Glomerular visceral epithelial cell (primary cell): Measurements from ENCODE around the gene ERBB4.
"Not testable (repeated sequence)": the region's sequence is repeated elsewhere in the genome, so short reads cannot be mapped to it uniquely, and the experiment has no call there.

Experiments used
- DNase-seq: peaks from one replicate; pipeline ENCODE4 v3.0.0-alpha.2; 2016; ENCODE audit errors: extremely low spot score

The ERBB4 gene

DNA sequence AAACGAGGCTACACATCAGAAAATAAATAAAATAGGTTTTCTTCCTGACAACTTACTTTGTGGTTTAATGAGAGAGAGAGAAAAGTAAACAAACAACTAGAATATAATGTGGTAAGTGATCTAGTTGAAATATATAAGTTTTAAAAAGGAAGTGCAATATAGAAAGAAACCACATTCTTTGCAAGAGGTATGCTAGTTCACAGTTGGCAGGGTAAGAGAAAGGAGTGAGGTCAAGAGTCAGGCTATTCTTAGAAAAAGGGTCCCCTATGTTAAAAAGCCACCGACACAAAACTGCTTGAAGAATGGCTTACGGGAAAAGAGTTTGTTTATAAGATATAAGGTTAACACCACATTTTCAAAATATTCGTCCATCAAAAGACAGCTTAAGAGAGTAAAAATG is 462.1 kb downstream of the ERBB4 start:
- no peak for DNase-seq

DNA sequence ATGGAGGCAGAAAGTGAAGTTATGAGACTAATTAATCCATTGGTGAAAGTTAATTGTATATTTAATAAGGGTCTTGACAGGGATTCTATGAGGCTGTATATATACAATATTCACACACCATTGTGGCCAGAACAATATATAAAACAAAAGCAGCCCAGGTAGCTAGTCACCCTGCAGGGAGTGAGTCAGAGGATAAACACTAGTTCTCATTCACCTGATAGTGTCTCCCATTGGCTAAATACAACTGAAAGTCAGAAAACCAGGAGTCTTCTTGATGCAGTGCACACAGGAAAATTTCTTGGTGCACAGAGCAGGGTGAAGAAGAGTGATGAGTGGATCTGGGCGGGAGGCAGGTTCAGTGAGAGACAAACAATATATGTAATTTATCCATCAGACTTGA is 465.2 kb downstream of the ERBB4 start:
- DNase-seq = no peak

DNA sequence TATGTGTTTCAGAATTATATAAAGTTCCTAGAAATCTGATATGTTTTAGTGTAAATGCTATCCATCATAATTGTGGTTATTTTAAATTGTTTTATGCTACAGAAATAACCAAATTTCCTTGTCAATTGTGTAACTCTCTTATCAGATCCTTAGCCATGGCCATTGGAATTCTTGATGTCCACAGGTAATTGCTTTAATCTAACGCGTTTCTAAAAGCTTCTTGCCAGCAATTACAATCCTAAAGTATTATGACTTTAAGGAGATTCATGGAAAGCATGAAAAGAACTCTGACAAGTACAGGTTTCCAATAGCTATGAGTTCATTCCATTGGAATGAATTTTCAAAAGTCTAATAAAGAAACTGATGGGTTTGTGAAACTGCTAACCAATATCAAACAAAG is 472.1 kb downstream of the ERBB4 start:
- DNase-seq = no peak

DNA sequence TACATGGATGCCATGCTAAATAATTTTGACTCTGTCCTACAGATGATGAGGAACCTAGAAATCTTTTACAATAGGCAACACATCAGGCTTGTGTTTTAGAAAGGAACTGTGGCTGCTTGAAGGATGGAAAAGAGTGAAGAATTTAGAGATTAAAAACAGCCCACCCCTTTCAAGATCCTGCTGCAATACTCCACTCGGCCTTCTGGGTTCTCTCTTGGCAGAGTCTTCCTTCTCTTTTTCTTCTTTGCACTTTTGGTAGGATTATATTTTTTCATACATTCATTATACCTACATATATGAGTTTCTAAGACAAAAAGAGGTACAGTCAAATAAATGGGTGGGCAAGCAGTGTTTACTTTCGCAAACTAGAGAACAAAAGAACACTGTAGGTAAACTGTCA is 474.3 kb downstream of the ERBB4 start:
- no peak for DNase-seq

DNA sequence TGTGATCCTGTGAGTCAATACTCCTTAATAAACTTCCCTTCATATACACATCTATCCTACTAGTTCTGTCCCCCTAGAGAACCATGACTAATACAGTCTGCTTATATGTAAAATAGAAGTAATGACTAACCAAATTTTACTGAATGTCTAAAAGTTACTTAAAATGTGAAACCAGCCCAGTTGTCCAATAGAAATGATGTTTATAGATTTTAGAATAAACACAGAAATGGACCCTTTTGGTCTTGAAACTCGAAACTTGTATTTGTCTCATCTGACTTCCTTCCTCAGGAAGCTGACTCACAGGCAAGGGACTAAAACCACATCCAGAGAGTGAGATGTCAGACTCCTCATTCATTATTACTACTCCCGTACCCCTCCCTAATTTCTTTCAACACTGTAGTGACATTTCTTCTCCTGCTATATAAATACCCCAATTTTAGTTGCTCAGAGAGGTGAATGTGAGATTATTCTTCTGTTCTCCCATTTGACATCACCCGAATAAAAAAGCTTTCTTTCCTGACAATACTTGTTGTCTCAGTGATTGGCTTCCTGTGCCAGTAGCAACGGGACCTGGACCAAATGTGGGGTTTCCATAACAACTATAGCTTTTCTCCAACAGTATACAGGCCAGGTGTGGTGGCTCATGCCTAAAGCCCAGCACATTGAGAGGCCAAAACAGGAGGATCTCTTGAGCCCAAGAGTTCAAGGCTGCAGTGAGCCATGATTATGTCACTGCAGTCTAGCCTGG is 486.0 kb downstream of the ERBB4 start:
- DNase-seq = no peak

DNA sequence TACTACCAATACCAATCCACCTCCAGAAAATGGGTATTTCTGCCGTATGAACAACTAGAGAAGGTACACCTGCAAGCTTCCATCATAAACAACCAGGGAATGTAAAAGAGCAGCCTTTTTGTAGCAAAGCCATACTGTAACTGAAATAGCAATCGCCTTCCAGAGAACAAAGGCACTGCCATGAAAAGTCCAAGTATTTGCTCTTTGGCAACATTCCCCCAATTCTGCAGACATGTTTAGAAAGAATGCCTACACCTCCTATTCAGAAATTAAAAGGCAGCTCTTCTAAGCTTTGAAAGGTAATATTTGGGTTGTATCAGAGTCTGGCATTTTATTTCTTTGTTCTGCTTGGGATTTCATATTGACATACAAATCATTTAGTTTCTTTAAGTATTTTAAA is 487.7 kb downstream of the ERBB4 start:
- no peak for DNase-seq

DNA sequence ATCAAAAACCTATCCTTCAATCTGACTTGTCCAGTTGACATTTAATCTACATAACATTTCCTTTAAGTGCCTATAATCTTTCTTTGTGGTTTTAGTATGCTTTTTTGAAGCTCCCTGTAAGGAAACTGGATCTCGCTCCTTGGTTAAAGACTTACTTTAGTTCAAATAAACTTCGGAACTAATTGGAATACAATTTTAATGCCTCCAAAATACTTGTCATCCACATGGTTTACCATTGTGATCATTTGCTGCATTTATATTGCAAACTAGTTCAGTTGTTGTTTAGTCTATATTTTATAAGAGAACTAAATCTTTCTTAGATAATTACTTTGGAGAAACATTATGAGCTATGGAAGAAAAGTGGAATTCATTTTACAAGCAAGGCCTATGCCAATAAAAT is 496.0 kb downstream of the ERBB4 start:
- DNase-seq = no peak

DNA sequence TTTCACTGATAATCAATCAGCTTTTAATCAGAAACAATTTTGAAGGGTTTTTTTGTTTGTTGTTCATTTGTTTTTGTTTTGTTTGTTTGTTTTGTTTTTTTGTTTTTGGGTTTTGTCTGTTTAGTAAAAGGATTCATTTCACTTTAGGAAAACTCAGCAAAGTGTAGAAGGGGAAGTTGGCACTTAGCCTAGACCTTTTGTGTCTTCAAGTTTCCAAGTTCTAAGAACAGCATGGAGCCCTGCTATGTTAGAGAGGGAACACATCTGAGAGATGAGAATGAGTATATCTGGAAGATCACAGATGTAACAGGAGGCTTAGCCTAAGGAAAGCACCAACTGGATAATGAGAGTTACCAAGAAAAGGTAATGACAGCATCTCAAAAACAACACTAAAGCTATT is 501.5 kb downstream of the ERBB4 start:
- no peak for DNase-seq

DNA sequence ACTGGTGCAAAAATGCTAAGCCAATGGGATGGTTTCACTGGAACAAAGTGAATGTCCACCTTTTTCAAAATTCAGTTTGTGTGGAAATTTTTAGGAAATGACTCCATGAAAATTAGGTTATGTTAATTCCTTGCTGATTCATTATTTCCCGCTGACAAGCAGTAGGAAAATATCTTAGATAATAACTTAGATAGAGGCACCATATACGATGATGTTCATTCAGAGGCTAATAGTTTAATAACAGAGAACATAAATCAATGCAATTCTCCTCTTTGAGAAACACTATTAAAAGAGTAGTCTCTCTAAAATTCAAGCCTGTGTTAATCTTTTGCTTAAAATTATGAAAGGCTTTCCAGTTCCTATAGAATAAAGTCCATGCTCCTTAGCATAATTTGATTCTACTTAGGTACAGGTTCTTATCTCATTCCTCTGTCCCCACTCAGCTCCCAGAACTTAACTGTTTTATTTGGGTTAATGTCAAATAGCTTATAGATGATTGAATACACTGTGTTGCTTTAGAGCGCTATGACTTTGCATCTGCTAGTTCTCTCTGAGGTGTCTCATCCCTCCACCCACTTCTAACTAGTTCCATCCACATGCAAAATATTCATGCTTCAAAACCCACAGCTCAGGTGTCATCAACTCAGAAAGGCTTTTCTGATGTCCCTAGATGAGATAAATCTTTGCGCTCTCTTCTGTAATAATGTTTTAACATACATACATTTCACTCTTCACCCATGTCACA is 503.6 kb downstream of the ERBB4 start:
- DNase-seq = no peak

DNA sequence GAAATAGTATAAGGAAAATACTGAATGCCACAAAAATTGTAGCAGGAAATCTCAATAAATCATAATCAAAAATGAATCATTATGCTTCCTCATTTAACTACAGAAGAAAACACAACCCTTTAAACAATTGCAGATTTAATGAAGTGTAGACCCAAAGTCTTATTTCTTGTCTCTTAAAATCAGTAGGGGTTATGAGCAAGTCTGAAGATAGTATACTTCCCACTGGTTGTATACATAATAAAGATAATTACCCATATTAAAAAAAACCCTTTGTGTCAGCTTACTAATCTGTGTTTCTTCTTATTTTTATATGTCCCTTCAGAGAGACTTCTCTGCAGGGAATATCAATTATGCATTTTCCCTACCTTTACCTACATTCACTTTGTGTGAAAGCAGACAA is 504.7 kb downstream of the ERBB4 start:
- DNase-seq = no peak

DNA sequence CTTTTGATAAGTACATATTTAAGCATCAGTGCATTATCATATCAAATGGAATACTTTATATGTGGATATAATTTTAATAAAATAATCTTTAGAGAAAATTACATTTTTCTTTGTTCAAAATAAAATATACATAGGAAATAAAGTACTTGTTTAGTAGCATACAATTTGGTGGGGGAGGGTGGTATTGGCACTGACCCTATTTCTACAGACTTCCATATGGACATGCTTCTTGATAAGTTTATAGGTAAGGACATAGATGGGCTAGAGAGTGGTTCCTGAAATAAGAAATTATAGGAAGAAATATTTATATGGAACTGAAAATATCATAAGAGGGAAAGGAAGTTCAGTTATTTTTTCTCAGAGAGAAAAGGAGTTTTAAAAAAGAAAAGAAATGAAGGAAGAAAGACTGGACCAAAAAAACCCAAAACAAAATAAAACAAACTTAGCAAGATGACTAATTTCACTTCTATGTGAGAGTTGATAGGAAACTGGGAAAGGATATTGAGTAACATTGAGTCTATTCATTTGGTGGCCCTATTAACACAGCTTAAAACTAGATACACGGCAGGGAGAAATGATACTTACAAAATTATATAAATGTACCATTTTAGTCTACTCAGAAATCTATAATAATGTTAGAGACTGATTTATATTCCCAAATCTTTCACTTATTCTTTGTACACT is 505.9 kb downstream of the ERBB4 start:
- peak; percentile 7 for DNase-seq

DNA sequence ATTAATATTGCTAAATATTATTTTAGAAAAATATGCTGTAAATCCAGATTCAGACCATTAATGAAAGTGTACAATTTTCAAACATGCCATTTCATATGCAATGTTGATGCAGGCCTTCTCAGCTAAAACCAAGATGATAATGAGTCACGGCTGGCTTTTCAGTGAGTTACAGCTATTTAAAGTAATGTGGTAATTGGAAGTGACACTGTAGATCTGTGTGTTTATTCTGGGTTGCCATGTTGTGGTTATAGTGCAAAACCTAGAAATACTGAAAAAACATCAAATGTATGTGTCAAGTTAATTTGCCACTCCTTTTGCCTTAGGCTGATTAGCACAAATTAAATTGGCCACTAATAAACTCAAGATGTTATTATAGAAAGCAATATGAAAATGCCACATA is 506.6 kb downstream of the ERBB4 start:
- DNase-seq = peak; percentile 65

DNA sequence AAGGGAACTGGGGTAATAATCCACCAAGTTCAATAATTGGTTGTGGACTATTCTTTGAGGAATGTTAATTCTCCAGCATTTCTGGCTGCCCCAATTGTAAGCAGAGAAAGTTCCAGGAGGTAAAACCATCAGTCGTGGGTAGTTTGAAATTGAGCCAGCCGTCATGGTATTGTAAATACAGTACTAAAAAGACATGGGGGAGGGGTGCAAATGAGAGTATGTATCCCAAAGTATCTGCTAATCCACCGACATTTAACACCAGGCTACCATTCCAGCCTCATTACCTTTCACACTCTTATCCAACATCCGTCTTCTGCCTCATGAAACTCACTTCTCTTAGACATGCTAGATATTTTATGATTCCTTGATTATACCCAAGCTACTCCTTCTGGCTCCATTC is 507.9 kb downstream of the ERBB4 start:
- no peak for DNase-seq

DNA sequence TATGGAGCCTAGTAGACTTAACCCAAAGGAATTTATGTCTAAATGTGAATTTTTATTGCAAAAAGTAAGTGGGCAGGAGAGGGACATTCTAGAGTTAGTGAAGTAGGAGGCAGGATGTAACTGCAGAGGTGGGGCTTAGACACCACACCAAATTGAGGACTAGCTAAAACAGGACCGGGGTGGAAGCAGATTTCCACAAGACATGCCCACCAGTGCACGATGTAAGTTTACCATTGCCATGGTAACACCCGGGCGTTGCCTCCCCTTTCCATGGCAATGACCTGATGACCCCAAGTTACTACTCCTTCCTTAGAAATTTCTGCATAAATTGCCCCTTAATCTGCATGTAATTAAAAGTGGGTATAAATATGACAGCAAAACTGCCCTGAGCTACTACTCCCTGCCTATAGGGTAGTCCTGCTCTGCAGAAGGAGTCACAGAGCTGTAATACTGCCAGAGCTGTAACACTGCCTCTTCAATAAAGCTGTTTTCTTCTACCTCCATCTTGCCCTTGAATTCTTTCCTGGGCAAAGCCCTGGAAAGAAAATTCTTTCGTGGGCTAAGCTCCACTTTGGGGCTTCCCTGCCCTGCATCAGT is 509.7 kb downstream of the ERBB4 start:
- no peak for DNase-seq

DNA sequence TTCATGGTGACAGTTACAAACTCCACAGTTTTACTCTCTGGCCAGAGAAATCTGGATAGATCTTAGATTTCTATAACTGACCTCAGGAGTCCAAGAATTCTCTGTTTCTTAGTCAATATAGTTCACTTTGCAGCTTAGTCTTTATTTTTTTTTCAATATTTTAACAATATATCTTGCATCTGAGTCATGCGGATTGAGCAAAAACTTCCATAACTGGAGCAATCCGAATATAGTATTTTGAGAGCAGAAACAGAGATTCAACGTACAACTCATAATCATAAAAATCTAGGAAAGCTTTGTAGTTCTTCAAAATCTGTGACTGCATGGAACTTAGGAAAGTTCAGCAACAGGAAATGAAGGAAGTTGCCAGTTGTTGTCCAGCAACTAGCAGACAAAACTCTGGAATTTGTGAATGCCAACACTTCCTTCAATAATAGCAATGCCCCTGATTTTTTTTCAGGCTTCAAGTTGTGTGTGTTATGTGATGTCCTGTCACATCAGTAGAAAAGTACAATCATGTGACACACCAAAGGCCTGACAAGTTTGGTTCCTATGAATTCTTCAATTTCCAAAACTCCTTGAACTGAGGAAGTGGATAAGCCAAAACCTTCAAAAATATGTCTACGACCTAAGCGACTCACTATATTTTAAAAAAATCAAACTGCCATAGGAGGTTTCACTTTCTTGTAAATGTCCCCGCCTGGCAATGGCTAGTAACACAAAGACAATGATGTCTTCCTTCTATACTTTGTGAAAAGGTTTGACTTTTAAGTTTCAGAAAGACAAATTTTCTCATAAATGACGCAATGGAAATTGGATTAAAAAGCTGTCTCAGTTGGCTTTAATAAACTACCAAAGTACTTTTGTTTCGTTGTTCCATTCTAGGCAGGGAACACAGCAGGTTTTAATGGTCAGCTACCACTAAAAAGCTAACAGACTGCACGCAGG is 510.6 kb downstream of the ERBB4 start:
- no peak for DNase-seq

DNA sequence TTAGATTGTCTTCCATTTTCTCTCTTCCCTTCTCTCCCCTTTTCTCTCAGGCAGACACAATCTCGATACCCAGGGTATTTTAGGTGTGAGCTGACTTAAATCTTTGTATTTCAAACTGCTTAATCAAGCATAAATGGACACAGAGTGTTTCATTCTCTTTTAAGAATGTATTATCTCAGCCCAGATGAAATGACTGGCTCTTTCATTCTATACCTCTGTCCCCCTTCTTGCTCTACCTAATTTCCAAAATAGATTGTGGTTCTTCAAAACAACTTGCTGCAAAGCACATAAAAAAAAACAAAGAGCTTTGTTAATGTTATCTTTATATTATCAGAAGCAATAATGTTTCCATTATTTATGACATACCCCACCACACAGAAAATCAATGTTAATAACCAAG is 514.6 kb downstream of the ERBB4 start:
- no peak for DNase-seq

DNA sequence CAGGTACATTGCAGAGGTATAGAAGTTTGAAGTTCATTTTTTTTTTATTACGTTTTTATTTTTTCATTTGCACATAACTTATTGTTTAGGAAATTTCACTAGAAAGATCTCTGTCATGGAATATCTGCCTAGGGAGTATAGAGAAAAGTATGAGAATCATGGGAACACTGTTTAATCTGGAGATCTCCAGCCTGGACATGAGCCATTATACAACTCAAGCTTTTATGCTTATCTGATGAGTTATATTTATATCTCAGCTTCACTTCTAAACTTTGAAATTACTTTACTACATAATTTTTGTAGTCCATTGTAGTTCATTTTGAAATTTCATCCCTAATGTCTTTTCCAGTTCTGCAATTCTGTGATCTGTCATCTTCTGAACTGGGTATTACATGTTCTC is 515.6 kb downstream of the ERBB4 start:
- DNase-seq = no peak

DNA sequence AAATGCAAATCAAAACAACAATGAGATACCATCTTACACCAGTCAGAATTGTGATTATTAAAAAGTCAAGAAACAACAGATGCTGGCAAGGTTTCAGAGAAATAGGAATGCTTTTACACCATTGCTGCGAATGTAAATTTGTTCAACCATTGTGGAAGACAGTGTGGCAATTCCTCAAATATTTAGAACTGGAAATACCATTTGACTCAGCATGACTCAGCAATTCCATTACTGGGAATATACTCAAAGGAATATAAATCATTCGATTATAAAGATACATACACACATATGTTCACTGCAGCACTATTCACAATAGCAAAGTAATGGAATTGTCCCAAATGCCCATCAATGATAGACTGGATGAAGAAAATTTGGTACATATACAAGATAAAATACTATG is 516.7 kb downstream of the ERBB4 start:
- peak; percentile 18 for DNase-seq

DNA sequence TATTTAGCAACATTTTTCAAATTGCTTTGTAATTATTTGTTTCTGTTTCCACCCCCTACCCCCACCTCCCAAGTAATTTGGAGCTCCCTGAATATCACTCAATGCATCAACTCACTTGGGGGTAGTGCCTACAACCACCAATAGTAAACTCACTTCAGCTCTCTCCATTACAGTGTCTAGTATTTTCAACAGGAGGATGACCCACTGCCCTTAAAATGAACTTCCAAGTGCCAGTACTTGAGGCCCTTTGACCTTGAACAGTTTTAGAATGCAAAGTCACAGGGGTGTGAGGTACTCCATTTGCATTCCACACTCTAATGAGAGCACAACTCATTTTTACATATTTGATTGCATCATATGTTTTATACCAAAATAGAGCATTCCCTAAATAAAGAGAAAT is 523.0 kb downstream of the ERBB4 start:
- DNase-seq = no peak

DNA sequence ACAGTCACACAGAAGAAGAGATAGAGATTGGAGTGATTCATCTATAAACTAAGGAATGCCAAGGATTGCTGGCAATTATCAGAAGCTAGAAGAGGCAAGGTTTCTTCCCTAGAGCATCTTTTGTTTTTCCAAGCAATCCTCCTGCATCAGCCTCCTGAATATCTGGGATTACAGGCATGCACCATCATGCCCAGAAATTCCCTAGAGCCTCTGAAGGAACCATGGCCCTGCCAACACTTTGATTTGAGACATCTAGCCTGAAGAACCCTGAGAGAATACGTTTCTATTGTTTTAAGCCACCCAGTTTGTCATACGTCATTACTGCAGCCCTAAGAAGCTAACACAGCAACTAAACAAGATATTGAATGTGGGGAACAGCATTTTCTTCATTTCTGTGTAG is 525.0 kb downstream of the ERBB4 start:
- DNase-seq = no peak

DNA sequence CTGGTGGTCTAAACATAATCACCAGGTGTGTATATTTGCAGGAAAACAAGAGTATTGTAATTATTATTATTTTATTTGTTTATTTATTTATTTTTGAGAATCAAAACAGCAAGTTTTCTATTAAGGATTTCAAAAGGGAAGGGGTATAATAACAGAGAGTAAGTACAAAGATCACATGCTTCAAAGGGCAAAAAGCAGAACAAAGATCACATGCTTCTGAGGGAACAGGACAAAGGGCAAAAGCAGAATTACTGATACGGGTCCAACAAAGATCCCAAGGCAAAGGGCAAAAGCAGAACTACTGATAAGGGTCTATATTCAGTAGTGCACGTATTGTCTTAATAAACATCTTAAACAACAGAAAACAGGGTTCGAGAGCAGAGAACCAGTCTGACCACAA is 528.3 kb downstream of the ERBB4 start:
- DNase-seq = not testable (repeated sequence)
